Measurements from ENCODE around the gene SIGLEC6. TPM values are rescaled to one million over a fixed set of nuclear protein-coding genes. Genes with fewer than 3 reads are reported as not detected.

Gene SIGLEC6
- total RNA-seq, 1 donor from 2014 or later = not detected

DNA sequence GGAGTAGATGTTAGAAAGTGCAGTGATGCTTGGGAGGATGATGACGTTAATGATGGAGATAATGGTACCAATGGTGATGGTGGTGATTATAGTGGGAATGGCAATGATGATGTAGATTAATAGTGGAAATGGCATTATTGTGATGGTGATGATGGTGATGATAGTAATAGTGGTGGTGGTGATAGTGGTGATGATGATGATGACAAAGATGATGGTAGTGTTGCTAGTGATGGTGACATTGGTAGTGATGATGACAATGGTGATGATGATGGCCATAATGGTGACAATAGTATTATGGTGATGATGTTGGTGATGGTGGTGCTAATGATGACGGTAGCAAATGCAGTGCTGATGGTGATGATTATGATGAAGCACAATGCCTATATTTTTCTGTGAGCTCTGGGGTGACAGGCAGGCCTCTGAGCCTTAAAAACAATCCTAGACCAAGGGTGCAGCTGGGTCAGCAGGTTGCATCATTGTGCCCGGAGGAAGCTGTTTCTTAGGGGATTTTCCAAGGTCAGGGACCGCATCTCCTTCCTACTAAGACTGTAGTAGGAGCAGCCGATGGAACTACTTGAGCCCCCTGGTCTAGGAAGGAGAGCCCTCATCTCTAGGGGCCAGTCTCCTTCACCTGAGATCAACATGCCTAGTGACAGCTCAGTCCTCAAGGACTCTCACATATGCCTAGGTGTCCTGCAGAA, 45.4 kb downstream of the SIGLEC6 start:
- no peak for DNase-seq (ENCODE audit: low read depth)
- no peak overlapping the region for H3K4me3 ChIP-seq (ENCODE audit: low read depth, low read length)
- TF ChIP-seq, protein P1, sequence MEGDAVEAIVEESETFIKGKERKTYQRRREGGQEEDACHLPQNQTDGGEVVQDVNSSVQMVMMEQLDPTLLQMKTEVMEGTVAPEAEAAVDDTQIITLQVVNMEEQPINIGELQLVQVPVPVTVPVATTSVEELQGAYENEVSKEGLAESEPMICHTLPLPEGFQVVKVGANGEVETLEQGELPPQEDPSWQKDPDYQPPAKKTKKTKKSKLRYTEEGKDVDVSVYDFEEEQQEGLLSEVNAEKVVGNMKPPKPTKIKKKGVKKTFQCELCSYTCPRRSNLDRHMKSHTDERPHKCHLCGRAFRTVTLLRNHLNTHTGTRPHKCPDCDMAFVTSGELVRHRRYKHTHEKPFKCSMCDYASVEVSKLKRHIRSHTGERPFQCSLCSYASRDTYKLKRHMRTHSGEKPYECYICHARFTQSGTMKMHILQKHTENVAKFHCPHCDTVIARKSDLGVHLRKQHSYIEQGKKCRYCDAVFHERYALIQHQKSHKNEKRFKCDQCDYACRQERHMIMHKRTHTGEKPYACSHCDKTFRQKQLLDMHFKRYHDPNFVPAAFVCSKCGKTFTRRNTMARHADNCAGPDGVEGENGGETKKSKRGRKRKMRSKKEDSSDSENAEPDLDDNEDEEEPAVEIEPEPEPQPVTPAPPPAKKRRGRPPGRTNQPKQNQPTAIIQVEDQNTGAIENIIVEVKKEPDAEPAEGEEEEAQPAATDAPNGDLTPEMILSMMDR (IDR thresholded peaks at IDR 0.05; ENCODE audit: insufficient read depth, low read length, poor library complexity, severe bottlenecking) = no peak
- no peaks in the 10 kb centered on the region for H3K27me3 ChIP-seq (ENCODE audit: control insufficient read depth, insufficient read depth, low read length)
- no peaks in the 10 kb centered on the region for H3K36me3 ChIP-seq (ENCODE audit: control insufficient read depth, insufficient read depth, low read length)

DNA sequence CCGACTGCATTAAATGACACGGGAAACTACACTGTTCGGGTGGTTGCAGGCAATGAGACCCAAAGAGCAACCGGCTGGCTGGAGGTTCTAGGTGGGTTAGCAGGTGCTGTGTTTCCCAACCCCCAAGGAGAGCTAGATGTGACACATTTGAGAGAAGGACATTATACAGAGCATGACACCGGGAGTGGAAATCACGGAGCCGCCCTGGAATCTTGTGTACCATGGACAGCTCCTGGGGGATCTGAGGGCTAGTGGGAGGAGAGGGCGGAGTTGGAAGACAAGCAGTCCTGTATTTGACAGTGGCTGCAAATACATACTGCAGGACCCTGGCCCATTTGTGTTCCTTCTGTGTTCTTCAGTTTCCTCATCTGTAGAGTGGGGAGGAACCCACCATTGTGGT, 50.9 kb downstream of the SIGLEC6 start:
- DNase-seq (ENCODE audit: low read depth) = no peak
- Histone ChIP-seq H3K36me3 (ENCODE audit: control insufficient read depth, insufficient read depth, low read length) (no peaks in the 10 kb centered on the region), H3K27me3 (ENCODE audit: control insufficient read depth, insufficient read depth, low read length) (no peaks in the 10 kb centered on the region), H3K4me3 (ENCODE audit: low read depth, low read length) (no peak overlapping the region)
- TF ChIP-seq, protein P1 (IDR thresholded peaks at IDR 0.05; ENCODE audit: insufficient read depth, low read length, poor library complexity, severe bottlenecking) = no peak

DNA sequence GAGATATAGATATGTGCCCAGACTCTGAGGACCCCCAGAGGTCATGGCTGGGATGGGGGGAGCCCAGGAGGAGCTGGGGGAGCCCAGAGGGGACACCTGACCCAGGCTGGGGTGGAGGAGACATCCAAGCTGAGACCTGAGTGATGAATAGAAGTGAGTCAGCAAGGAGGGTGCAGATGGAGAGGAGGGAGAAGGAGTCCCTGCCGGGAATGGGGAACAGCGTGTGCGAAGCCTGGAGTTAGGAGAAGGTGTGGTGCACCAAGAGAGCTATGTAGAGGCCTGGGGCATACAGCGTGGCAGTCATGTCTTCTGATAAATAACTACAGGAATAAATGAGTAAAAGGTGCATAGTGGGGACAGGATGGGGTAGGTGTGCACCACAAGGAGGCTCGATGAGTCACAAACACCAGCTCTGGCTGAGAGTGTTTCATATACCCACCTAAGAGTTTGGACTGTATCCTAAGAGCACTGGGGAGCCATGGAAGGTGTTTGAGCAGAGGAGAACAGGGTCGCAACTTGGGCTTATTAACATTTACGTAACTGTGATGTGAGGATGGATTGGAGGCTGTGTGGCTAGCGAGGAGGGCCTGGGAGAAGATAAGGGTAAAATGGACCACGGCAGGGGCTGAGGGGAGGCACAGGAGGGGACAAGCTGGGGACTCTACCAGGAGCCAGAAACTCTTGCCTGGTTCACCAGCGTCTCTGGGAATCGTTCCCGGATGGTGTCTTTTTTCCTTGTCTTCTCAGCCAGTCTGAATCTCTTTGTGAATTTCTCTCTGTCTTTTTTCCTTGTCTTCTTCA, 51.7 kb downstream of the SIGLEC6 start:
- TF ChIP-seq, protein P1 (IDR thresholded peaks at IDR 0.05; ENCODE audit: insufficient read depth, low read length, poor library complexity, severe bottlenecking) = no peak
- no peak overlapping the region for H3K4me3 ChIP-seq (ENCODE audit: low read depth, low read length)
- H3K27me3 ChIP-seq (ENCODE audit: control insufficient read depth, insufficient read depth, low read length) = no peaks in the 10 kb centered on the region
- no peaks in the 10 kb centered on the region for H3K36me3 ChIP-seq (ENCODE audit: control insufficient read depth, insufficient read depth, low read length)
- DNase-seq (ENCODE audit: low read depth) = no peak

DNA sequence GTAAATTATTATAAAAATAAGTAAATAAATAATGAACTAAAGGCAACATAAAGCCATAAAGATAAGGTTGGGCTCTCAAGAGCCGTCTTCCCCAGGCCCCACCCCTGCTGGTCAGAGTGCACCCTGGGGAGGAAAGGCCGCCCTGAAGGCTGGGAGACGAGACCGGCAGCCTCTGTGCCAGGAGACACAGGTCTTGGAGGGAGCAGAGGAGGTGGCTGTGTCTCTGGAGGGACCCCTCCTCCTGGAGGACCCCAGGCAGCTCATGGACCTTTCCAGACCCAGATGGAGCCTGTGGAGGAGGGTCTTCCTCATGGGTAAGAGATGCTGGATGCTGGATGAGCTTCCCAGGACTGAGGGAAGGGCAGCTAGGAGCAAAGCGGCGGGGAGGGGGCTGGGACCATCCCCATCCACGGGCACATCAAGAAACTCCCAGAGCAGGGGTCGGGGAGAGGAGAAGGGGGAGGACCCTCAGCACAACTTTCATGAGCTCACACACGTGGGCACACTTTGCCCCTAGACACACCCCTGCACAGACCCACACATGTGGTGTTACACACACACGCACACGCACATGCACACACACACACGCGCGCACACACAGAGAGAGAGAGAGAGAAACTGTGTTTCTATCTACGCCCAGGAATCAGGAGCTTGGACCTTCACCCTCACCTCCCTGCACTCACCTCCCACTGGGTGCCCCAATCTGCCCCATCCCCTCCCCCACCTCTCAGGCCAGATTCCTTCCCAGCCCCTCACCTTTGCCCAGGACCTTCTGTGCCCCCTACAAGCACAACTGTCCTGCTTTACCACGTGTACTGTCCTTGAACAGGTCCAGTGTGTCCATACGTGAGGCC, 52.9 kb downstream of the SIGLEC6 start, which contains the start of gene CEACAM18:
CEACAM18 (plus strand) TSS at position 159 of the 854 bp plus-strand sequence.
- Histone ChIP-seq H3K27me3 (ENCODE audit: control insufficient read depth, insufficient read depth, low read length) (no peaks in the 10 kb centered on the region), H3K4me3 (ENCODE audit: low read depth, low read length) (no peak within 1 kb of the TSS), H3K36me3 (ENCODE audit: control insufficient read depth, insufficient read depth, low read length) (no peaks in the 10 kb centered on the region)
- DNase-seq (ENCODE audit: low read depth) = no peak
- TF ChIP-seq, protein P1 (IDR thresholded peaks at IDR 0.05; ENCODE audit: insufficient read depth, low read length, poor library complexity, severe bottlenecking) = no peak

DNA sequence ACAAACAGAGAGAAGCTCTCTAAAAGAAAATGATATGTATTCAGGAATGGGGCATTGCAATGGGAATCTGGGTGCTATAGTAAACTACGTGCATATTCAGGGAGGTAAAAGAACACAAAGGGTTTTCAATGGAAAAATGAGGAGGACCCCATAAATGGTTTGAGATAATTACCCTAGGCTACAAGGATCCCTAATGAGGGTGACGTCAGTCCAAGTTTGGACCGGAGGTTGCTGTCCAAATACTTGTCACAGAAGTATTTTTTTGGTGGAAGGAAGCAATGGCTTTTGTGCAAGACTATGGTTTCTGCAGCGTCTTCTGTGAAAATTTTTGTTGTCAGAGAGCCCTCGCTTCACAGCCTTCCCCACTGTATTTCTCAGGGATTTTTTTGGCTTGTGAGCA, 54.1 kb downstream of the SIGLEC6 start:
- TF ChIP-seq, protein P1 (IDR thresholded peaks at IDR 0.05; ENCODE audit: insufficient read depth, low read length, poor library complexity, severe bottlenecking) = no peak
- Histone ChIP-seq H3K27me3 (ENCODE audit: control insufficient read depth, insufficient read depth, low read length) (no peaks in the 10 kb centered on the region), H3K4me3 (ENCODE audit: low read depth, low read length) (no peak overlapping the region), H3K36me3 (ENCODE audit: control insufficient read depth, insufficient read depth, low read length) (no peaks in the 10 kb centered on the region)
- no peak for DNase-seq (ENCODE audit: low read depth)

Data from kidney epithelial cell (primary cell).